Measurements from ENCODE around the gene DSG2.
A peak's percentile ranks its signal among the peaks of the same experiment; 100 is the strongest.
"Not testable (repeated sequence)": the region's sequence is repeated elsewhere in the genome, so short reads cannot be mapped to it uniquely, and the experiment has no call there.

DSG2 gene

DNA sequence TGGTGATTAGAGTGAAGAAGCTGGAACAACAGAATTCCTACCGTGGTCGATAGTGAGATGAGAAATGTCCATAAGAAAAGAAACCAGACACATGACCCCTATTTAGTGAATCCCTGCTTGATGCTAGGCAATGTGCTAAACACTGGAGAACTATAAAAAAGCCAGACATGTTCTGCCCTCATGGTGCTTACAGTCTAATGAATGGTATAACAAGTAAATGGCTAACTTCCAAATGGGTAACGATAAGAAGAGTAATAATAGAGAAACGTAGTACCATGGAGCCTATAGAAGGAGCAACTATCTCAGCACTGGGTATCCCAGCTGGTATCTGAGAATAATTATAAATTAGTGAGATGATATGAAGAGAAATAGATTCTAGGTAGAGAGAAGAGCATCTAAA is 5.0 kb downstream of the DSG2 start:
- no peak for DNase-seq

GRCh38 chr18:31504455-31505147 is 6.6 kb downstream of the DSG2 start:
- DNase-seq = no peak

GRCh38 chr18:31505156-31505555 is 7.2 kb downstream of the DSG2 start:
- no peak for DNase-seq

- no peak for DNase-seq
Observed at GRCh38 chr18:31506024-31506742, 8.2 kb downstream of the DSG2 start.

GRCh38 chr18:31507124-31507523 is 9.1 kb downstream of the DSG2 start:
- DNase-seq = not testable (repeated sequence)

- DNase-seq = no peak
Observed at GRCh38 chr18:31508781-31509180, 10.8 kb downstream of the DSG2 start.

- DNase-seq = no peak
Observed at GRCh38 chr18:31509571-31509970, 11.6 kb downstream of the DSG2 start.

- DNase-seq = no peak
Observed at GRCh38 chr18:31510319-31510718, 12.3 kb downstream of the DSG2 start.

DNA sequence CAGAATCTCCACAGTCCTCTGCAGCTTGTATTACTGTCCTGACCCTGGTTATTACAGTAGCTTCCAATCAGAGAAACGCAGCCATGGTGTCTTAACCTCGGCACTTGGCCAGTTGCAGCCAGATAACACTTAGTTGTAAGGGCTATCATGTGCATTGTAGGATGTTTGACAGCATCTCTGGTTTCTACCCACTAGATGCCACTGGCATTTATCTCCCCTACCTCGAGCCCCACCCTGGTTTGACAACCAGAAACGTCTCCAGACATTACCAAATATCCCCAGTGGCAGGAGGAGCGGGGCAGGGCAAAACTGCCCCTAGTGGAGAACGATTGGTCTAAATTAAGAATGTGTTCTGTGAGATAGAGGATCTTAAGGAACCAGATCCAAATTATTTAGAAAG is 13.1 kb downstream of the DSG2 start:
- DNase-seq = no peak

- no peak for DNase-seq
Observed at GRCh38 chr18:31512203-31512764, 14.3 kb downstream of the DSG2 start.

DNA sequence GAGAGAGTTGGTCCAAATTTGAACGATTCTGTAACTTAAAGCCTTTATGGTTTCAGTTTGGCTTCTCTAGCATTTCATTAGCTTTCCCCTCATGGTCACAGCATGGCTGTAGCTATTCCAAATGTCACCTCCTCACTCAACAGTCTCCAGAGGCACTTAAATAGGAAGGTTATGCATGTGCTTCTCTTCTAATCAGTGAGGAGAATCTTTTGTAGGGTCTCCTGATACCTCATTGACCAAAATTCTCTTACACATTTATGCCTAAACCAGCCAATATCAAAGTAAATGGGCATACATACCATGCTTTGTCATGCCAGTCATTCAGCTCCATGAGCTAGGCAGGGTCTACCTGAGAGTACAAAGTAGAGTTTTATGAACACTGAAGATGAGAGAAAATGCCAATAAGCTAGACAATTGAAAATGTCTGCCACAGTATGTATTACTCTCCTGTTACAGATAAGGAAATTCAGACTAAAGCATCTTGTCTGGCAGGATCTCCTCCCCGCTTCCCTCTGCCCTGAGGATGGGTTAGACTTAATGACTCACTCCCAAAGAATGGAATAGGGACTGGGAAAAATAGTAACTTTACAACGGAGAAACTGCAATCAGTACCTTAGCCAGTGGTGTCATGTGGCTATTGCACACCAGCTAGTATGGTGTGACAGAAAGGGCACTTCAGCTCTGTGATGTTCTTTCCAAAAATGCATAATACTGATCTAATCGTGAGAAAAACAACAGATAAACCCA is 15.4 kb downstream of the DSG2 start:
- no peak for DNase-seq

DNA sequence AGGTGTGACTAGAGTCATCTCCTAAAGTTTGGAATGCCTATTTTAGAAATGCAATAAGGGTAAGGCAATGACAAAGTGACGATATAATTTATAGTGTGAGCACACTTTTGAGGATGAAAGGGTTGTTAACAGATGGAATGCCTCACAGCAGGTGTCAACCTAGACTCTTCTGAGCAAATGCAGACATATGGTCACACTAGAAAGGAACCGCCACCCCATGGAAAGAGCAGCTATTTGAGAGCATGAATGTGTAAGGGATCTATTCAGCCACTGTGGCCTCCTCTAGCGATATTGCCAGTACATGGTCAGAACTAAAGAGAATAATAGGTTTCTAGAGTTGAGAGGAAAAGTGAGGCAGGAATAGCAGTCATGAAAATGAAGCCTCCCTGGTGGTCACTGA is 18.5 kb downstream of the DSG2 start:
- DNase-seq = no peak

DNA sequence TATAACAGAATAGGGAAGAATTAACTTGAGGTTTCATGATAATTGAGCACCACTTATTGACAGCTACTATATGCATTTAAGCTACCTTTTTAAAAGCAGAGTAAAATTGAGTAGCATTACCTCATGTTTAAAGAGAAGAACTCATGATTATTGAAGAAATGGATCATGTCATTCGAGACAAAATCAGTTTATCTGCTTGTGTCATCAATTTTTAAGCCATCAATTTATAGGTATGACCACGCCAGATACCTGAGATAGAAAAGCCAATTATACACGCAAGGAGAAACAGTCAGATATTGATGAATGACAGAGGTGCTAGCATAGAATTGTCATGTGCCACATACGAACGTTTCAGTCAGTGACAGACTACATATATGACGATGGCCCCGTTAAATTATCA is 28.4 kb downstream of the DSG2 start:
- DNase-seq = no peak

GRCh38 chr18:31533236-31533635 is 35.3 kb downstream of the DSG2 start:
- no peak for DNase-seq

DNA sequence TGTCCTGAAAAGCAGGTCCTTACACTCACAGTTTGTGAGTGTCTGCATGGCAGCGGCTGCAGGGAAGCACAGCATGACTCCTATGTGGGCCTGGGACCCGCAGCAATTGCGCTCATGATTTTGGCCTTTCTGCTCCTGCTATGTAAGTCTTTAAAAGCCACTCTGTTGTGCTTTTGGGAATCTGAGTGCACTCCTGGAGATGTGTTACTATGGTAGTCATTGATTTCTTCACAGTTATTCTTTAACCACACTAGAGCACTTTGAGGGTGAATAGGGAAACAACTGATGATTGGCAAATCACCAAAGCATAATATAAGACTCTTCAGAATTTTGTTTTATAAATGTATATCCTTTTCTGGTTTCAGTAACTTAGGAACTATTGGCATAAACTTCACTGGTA is 40.9 kb downstream of the DSG2 start:
- no peak for DNase-seq

DNA sequence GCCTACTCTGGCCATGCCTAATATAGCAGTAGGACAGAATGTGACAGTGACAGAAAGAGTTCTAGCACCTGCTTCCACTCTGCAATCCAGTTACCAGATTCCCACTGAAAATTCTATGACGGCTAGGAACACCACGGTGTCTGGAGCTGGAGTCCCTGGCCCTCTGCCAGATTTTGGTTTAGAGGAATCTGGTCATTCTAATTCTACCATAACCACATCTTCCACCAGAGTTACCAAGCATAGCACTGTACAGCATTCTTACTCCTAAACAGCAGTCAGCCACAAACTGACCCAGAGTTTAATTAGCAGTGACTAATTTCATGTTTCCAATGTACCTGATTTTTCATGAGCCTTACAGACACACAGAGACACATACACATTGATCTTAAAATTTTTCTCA is 48.5 kb downstream of the DSG2 start:
- no peak for DNase-seq

DNA sequence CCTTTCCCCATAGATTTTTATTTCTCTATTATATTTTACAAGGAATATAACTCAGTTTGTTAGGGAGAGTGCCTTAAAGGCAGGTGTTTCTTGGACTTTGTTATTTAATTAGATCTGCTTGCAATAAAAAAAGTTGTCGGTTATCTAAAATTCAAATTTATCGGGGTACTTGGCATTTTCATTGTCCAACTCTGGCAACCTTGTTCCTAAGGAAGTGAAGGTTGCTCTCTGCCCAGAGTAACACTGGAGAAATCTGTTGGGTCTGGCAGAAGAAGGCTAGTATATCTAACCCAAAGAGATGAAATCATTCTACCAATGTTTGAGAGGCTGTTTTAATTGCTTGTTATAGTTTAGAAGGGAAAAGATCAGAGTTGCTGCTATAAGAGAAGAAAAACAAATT is 50.9 kb downstream of the DSG2 start:
- DNase-seq = no peak

DNA sequence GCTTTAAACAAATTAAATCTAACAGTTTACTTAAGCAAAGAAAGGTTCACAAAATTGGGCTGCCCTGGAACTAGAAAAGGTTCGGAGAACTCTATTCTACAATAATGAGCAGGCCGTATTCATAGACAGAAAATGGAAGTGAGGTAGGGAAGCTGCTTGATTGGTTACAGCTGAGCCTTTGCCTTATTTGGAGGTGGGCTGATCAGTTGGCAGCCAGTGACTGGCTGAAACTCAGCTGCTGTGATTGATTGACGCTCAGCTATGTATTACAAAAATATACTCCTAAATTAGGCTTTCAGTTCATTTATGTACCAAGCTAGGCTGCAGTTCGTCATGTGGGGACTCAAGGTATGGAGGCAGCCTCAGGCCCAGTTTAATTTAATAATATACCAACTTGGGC is 51.4 kb downstream of the DSG2 start:
- DNase-seq = no peak

DNA sequence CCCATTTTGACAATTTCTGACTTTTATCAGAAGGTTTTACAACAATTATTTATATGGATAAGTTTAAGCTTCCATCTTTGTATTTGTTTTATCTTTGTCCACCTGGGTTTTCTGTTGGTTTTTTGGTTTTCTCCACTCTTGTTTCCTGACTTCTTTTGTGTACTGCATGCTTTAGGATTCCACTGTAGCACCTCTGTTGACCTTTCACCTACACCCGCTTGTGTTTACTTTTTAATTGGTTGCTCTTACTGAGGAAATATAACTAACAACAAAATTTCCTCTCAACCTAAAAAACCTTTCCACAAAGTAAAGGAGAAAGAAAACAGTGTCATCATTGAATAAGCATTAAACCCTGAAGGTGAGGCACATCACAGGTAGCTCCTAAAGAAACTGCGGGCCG is 53.9 kb downstream of the DSG2 start:
- DNase-seq = no peak

- no peak for DNase-seq
Observed at GRCh38 chr18:31553800-31554199, 55.8 kb downstream of the DSG2 start.

DNA sequence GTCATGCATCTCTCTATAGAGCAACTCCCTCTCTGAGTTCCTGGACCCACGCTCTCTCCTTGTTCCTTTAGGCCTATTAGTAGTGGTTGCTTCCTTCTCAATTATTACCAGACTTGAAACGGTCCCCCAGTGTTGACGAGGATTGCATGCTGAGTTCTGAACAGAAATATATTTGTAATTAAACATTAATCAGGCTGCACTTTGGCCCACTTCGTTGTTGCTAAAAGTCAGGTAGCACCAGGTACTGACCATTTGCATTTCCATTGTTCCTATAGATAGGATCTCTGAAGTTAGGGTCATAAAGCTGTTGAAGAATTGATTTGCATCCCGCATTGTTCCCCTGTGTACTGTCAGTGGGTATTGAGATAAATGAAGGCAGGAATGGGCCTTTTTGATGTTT is 56.8 kb downstream of the DSG2 start:
- no peak for DNase-seq

DNA sequence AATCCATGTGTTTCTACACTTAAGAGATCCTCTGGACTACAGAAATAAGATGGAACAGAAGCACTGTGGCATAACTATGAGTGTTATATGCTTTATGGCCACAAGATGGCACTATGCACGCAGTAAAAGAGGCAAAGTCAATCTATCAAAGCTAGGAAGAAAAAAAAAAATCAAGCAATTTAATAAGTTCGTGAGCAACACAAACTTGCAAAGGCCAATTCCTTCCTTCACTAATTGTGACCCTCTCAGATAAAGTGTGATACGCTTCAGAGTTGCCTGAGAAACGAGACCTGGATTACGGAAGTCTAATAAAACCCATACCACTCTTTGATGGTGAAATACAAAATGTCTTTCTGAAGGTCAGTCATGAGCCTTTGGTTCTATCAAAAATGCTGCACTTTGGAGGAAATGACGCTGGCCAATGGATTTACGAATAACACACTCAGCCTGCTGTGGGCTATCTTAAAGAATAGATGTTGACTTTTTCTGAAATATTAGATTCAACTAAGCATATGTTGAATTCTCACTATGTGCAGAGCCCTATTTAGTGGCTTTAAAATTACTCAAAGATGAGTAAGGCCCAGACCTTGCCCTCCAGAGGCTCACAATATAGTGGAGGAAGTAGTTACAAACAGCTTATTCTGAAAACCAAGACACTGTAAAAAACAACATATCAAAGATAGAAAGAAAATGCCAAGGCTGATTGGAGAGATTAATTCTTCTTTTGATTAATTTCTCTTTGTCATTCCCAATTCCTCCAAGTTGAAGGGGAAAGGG is 58.2 kb downstream of the DSG2 start:
- DNase-seq = peak; percentile 2

- no peak for DNase-seq
Observed at GRCh38 chr18:31557446-31557845, 59.5 kb downstream of the DSG2 start.
